ENCODE data around the gene PCF11. TPM values are rescaled to one million over a fixed set of nuclear protein-coding genes. Genes with fewer than 3 reads are reported as not detected.

The PCF11 gene
- total and polyA plus RNA-seq, 2 of the 13 experiments (the other 11 are each of a cell fraction or from before 2014, with no cell fraction given): 40.3 to 47.7 TPM

DNA sequence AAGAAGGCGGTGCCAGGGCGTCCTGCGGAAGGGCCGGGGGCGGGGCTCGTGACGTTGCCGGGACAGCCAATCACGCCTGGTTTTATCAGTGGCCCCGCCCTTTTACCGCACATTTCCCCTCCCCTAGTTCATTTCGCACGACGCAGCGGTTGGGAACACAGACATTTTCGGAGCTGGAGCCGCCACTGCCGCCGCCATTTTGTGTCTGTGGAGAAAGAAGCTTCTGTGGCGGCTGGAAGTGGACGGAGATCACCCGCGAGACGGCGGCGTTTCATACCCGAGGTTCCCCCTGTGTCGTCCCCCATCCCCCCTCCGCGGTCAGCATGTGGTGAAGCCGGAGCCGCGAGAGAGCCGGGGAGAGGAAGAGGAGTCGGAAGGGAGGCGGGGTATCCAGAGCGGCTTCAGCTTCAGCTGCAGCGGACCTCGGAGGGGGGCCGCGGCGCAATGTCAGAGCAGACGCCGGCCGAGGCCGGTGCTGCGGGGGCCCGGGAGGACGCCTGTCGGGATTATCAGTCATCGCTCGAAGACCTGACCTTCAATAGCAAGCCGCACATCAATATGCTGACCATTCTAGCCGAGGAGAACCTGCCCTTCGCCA, at the start of gene PCF11 (continued):
- TF ChIP-seq ZNF598 (CRISPR knock-in tag; IDR thresholded peaks at IDR 0.05; ENCODE audit: borderline replicate concordance) (peak; percentile 22; the same call in 1 of the 2 replicates), SUZ12 (IDR thresholded peaks at IDR 0.05; ENCODE audit: low read depth, low read length) (no peak), ZNF670 (CRISPR knock-in tag; IDR thresholded peaks at IDR 0.05; ENCODE audit: borderline replicate concordance) (peak; percentile 73; the same call in 1 of the 2 replicates), HOXA9 (CRISPR knock-in tag; IDR thresholded peaks at IDR 0.05; ENCODE audit: borderline replicate concordance) (peak; percentile 24; the same call in 1 of the 2 replicates), ZNF737 (CRISPR knock-in tag; IDR thresholded peaks at IDR 0.05; ENCODE audit: borderline replicate concordance) (no peak), AGO2 (optimal IDR thresholded peaks at IDR 0.05; ENCODE audit: low read depth, low read length) (peak; percentile 97), ELF3 (CRISPR knock-in tag; IDR thresholded peaks at IDR 0.05) (peak; percentile 44; the same call in 1 of the 2 replicates), PHF20 (CRISPR knock-in tag; IDR thresholded peaks at IDR 0.05) (0 out of 2 replicates have a peak, but pooled peaks have one; percentile 12), ZNF850 (CRISPR knock-in tag; conservative IDR thresholded peaks at IDR 0.05) (no peak), REPIN1 (CRISPR knock-in tag; IDR thresholded peaks at IDR 0.05; ENCODE audit: borderline replicate concordance, low read depth) (no peak), ZNF644 (CRISPR knock-in tag; IDR thresholded peaks at IDR 0.05; ENCODE audit: low read depth) (no peak), FOXA3 (CRISPR knock-in tag; IDR thresholded peaks at IDR 0.05) (0 out of 2 replicates have a peak, but pooled peaks have one; percentile 30)
- TF ChIP-seq, protein P1, sequence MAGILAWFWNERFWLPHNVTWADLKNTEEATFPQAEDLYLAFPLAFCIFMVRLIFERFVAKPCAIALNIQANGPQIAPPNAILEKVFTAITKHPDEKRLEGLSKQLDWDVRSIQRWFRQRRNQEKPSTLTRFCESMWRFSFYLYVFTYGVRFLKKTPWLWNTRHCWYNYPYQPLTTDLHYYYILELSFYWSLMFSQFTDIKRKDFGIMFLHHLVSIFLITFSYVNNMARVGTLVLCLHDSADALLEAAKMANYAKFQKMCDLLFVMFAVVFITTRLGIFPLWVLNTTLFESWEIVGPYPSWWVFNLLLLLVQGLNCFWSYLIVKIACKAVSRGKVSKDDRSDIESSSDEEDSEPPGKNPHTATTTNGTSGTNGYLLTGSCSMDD (CRISPR knock-in tag; IDR thresholded peaks at IDR 0.05): no peak
- TF ChIP-seq, protein P2, sequence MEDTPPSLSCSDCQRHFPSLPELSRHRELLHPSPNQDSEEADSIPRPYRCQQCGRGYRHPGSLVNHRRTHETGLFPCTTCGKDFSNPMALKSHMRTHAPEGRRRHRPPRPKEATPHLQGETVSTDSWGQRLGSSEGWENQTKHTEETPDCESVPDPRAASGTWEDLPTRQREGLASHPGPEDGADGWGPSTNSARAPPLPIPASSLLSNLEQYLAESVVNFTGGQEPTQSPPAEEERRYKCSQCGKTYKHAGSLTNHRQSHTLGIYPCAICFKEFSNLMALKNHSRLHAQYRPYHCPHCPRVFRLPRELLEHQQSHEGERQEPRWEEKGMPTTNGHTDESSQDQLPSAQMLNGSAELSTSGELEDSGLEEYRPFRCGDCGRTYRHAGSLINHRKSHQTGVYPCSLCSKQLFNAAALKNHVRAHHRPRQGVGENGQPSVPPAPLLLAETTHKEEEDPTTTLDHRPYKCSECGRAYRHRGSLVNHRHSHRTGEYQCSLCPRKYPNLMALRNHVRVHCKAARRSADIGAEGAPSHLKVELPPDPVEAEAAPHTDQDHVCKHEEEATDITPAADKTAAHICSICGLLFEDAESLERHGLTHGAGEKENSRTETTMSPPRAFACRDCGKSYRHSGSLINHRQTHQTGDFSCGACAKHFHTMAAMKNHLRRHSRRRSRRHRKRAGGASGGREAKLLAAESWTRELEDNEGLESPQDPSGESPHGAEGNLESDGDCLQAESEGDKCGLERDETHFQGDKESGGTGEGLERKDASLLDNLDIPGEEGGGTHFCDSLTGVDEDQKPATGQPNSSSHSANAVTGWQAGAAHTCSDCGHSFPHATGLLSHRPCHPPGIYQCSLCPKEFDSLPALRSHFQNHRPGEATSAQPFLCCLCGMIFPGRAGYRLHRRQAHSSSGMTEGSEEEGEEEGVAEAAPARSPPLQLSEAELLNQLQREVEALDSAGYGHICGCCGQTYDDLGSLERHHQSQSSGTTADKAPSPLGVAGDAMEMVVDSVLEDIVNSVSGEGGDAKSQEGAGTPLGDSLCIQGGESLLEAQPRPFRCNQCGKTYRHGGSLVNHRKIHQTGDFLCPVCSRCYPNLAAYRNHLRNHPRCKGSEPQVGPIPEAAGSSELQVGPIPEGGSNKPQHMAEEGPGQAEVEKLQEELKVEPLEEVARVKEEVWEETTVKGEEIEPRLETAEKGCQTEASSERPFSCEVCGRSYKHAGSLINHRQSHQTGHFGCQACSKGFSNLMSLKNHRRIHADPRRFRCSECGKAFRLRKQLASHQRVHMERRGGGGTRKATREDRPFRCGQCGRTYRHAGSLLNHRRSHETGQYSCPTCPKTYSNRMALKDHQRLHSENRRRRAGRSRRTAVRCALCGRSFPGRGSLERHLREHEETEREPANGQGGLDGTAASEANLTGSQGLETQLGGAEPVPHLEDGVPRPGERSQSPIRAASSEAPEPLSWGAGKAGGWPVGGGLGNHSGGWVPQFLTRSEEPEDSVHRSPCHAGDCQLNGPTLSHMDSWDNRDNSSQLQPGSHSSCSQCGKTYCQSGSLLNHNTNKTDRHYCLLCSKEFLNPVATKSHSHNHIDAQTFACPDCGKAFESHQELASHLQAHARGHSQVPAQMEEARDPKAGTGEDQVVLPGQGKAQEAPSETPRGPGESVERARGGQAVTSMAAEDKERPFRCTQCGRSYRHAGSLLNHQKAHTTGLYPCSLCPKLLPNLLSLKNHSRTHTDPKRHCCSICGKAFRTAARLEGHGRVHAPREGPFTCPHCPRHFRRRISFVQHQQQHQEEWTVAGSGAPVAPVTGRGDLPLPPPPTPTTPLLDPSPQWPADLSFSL (CRISPR knock-in tag; IDR thresholded peaks at IDR 0.05): no peak
- TF ChIP-seq, protein P3, sequence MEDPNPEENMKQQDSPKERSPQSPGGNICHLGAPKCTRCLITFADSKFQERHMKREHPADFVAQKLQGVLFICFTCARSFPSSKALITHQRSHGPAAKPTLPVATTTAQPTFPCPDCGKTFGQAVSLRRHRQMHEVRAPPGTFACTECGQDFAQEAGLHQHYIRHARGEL (CRISPR knock-in tag; IDR thresholded peaks at IDR 0.05): no peak
- TF ChIP-seq, protein P4, sequence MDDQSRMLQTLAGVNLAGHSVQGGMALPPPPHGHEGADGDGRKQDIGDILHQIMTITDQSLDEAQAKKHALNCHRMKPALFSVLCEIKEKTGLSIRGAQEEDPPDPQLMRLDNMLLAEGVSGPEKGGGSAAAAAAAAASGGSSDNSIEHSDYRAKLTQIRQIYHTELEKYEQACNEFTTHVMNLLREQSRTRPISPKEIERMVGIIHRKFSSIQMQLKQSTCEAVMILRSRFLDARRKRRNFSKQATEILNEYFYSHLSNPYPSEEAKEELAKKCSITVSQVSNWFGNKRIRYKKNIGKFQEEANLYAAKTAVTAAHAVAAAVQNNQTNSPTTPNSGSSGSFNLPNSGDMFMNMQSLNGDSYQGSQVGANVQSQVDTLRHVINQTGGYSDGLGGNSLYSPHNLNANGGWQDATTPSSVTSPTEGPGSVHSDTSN (CRISPR knock-in tag; IDR thresholded peaks at IDR 0.05; ENCODE audit: borderline replicate concordance): no peak
- TF ChIP-seq, protein P5, sequence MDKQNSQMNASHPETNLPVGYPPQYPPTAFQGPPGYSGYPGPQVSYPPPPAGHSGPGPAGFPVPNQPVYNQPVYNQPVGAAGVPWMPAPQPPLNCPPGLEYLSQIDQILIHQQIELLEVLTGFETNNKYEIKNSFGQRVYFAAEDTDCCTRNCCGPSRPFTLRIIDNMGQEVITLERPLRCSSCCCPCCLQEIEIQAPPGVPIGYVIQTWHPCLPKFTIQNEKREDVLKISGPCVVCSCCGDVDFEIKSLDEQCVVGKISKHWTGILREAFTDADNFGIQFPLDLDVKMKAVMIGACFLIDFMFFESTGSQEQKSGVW (CRISPR knock-in tag; IDR thresholded peaks at IDR 0.05; ENCODE audit: borderline replicate concordance): no peak; the same call in 1 of the 2 replicates
- TF ChIP-seq, protein P6, sequence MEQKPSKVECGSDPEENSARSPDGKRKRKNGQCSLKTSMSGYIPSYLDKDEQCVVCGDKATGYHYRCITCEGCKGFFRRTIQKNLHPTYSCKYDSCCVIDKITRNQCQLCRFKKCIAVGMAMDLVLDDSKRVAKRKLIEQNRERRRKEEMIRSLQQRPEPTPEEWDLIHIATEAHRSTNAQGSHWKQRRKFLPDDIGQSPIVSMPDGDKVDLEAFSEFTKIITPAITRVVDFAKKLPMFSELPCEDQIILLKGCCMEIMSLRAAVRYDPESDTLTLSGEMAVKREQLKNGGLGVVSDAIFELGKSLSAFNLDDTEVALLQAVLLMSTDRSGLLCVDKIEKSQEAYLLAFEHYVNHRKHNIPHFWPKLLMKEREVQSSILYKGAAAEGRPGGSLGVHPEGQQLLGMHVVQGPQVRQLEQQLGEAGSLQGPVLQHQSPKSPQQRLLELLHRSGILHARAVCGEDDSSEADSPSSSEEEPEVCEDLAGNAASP (CRISPR knock-in tag; IDR thresholded peaks at IDR 0.05; ENCODE audit: borderline replicate concordance): no peak
